Hepatocyte (in vitro differentiated cells): ENCODE results near the gene DPM1.

Source experiments
- CTCF ChIP-seq: fragments of 200-600 bp; sonication (generic); IDR thresholded peaks from 2 replicates; pipeline ENCODE4 v1.5.1; 2016; ENCODE audit warnings: antibody characterized with exemption, mild to moderate bottlenecking; ENCODE audit not compliant: poor library complexity
- EZH2 ChIP-seq: fragments of 200-600 bp; sonication (generic); IDR thresholded peaks from 2 replicates; pipeline ENCODE4 v1.6.1; 2016; ENCODE audit warnings: antibody characterized with exemption, mild to moderate bottlenecking, borderline replicate concordance
- EZH2phosphoT487 ChIP-seq: fragments of 200-600 bp; sonication (generic); IDR thresholded peaks from one replicate; pipeline ENCODE4 v1.6.1; 2018; ENCODE audit warnings: antibody characterized with exemption, mild to moderate bottlenecking, low read depth, moderate library complexity; ENCODE audit not compliant: unreplicated experiment, severe bottlenecking

GRCh38 chr20:51004305-51004727, 46.0 kb upstream of the DPM1 start:
- TF ChIP-seq EZH2, result no peak
- TF ChIP-seq CTCF, result no peak
- TF ChIP-seq EZH2phosphoT487, result no peak
